Sigmoid colon (tissue), 4 donors: ENCODE results near the gene PRKN.

Source experiments
- EP300 ChIP-seq, 4 donors: sonication (generic); formaldehyde crosslinking; IDR thresholded peaks; one replicate each; pipeline ENCODE4 v1.6.1; 2017; ENCODE audit warnings: antibody characterized with exemption in 4 of 4
- POLR2A ChIP-seq, 2 donors: fragments of 450-650 bp; IDR thresholded peaks; one replicate each; pipeline ENCODE4 v1.6.1; 2016; ENCODE audit warnings: antibody characterized with exemption in 2 of 2, mild to moderate bottlenecking in 2 of 2, moderate library complexity in 2 of 2
- POLR2AphosphoS5 ChIP-seq, 4 donors: sonication (generic); formaldehyde crosslinking; IDR thresholded peaks; one replicate each; pipeline ENCODE4 v1.6.1; 2017; ENCODE audit warnings: antibody characterized with exemption in 4 of 4
- TF ChIP-seq, protein P1 (sequence below), 4 experiments: fragments of 450-650 bp in 3 of 4; fragments of 200-600 bp in 1 of 4; IDR thresholded peaks; one replicate each; pipeline ENCODE4 v1.5.1; 2016 to 2019; ENCODE audit warnings: antibody characterized with exemption in 4 of 4, mild to moderate bottlenecking in 3 of 4, moderate library complexity in 2 of 4

DNA sequence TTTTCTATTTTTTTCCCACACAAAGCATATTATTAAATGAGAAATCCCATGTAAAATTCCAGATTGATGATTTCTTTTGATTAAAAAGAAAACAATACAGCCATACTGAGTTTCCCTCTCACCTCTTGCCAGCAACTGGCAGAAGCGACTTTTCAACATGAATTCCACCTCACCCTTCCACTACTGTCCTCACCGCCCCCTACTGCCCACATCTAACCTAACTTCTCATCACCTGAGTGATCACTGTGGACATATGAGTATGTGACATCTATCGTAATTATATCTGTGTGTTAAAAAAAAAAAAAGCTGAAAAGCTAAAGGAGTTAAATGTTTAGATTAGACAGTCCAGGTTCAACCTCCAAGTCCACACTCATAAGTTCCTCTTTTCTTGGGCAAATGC lies 528.6 kb downstream of the PRKN start:
- TF ChIP-seq, protein P1, sequence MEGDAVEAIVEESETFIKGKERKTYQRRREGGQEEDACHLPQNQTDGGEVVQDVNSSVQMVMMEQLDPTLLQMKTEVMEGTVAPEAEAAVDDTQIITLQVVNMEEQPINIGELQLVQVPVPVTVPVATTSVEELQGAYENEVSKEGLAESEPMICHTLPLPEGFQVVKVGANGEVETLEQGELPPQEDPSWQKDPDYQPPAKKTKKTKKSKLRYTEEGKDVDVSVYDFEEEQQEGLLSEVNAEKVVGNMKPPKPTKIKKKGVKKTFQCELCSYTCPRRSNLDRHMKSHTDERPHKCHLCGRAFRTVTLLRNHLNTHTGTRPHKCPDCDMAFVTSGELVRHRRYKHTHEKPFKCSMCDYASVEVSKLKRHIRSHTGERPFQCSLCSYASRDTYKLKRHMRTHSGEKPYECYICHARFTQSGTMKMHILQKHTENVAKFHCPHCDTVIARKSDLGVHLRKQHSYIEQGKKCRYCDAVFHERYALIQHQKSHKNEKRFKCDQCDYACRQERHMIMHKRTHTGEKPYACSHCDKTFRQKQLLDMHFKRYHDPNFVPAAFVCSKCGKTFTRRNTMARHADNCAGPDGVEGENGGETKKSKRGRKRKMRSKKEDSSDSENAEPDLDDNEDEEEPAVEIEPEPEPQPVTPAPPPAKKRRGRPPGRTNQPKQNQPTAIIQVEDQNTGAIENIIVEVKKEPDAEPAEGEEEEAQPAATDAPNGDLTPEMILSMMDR (IDR thresholded peaks at IDR 0.05), result no peak
- TF ChIP-seq POLR2A (IDR thresholded peaks at IDR 0.05) (no peak), POLR2AphosphoS5 (IDR thresholded peaks at IDR 0.05) (no peak), EP300 (IDR thresholded peaks at IDR 0.05) (no peak)
